Measurements from ENCODE around the gene TNFSF13. TPM values are rescaled to one million over a fixed set of nuclear protein-coding genes. Genes with fewer than 3 reads are reported as not detected.

TNFSF13 gene
- total RNA-seq, 2 donors from 2014 or later: 11.0 to 16.9 TPM

DNA sequence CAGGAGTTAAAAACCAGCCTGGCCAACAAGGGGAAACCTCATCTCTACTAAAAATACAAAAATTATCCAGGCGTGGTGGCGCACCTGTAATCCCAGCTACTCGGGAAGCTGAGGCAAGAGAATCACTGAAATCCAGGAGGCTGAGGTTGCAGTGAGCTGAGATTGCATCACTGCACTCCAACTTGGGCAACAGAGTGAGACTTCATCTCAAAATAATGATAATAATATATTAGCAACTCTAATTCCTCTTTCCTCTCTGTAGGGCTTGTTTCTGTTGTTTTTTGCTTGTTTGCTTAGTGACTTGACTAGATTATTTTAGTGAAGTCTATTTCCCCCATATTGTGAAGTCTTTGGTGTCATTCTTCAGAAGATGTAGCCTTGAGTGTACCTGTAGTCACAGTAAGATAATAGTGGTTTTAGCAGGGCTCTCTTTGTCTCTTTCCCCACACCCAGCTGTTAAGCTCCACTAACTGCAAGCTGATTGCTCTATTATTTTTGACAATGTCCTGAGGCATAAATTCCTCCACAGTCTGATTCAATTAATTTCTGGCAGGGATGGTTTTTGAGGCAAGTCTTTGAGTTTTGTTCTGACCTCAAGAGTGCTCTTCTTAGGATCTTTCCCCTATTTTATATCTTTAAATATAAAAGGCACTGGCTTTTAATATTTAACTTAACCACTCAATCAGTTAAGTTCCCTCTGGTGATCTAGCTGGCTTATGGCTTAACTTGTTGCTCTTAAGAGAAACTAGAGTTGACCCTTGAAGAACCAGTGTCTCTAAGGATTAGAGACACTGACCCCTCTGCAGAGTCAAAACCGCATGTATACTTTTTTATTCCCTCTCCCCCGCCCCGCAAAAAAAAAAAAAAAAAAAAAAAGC is 28.3 kb upstream of the TNFSF13 start:
- Histone ChIP-seq H3K9me3 (peaks cover 0 to 19% of the 10 kb centered on the region in 2 donors), H3K27me3 (no peaks in the 10 kb centered on the region), H3K27ac (no peak overlapping the region), H3K4me1 (no peaks in the 10 kb centered on the region), H3K36me3 (no peaks in the 10 kb centered on the region), H3K4me3 (no peak overlapping the region)
- DNase-seq (ENCODE audit: low spot score): no peak
- TF ChIP-seq CTCF (IDR thresholded peaks at IDR 0.05): no peak

GRCh38 chr17:7538050-7538449 is 20.5 kb upstream of the TNFSF13 start:
- no peaks in the 10 kb centered on the region for H3K9me3 ChIP-seq
- H3K4me3 ChIP-seq: no peak overlapping the region
- TF ChIP-seq CTCF (IDR thresholded peaks at IDR 0.05): no peak
- no peak for DNase-seq (ENCODE audit: low spot score)
- H3K4me1 ChIP-seq: no peaks in the 10 kb centered on the region
- no peaks in the 10 kb centered on the region for H3K36me3 ChIP-seq
- H3K27me3 ChIP-seq: no peaks in the 10 kb centered on the region
- no peak overlapping the region for H3K27ac ChIP-seq

DNA sequence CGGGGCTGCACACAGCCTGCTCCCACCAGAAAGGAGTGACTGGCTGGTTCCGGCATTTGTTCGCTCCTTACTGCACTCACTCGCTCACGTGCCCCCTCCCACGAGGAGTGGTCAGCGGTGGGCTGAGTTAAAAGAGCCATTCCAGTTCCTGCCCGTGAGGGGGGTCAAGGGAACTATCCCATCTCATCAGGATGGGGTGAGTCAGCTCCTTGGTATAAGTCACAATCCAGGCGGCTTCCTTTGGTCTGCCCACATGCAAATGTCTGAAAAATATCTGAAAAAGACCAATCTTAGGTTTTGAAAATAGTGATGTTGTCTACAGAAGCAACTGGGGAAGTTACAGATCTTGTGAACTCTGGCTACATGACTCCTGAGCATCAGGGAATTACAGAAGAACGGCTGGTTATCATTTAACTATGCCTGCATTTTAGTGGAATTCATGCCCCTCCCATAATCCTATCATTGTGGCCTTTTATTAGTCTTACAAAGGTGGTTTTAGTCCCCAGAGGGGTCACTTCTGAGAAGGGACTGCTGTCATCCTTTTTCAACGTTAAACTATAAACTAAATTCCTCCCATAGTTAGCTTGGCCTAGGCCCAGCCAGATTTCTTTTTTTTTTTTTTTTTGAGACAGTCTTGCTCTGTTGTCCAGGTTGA is 19.5 kb upstream of the TNFSF13 start:
- no peaks in the 10 kb centered on the region for H3K27me3 ChIP-seq
- H3K27ac ChIP-seq: no peak overlapping the region
- no peak for TF ChIP-seq CTCF (IDR thresholded peaks at IDR 0.05)
- DNase-seq (ENCODE audit: low spot score): no peak
- H3K4me1 ChIP-seq: no peaks in the 10 kb centered on the region
- H3K36me3 ChIP-seq: no peaks in the 10 kb centered on the region
- H3K9me3 ChIP-seq: no peaks in the 10 kb centered on the region
- no peak overlapping the region for H3K4me3 ChIP-seq

DNA sequence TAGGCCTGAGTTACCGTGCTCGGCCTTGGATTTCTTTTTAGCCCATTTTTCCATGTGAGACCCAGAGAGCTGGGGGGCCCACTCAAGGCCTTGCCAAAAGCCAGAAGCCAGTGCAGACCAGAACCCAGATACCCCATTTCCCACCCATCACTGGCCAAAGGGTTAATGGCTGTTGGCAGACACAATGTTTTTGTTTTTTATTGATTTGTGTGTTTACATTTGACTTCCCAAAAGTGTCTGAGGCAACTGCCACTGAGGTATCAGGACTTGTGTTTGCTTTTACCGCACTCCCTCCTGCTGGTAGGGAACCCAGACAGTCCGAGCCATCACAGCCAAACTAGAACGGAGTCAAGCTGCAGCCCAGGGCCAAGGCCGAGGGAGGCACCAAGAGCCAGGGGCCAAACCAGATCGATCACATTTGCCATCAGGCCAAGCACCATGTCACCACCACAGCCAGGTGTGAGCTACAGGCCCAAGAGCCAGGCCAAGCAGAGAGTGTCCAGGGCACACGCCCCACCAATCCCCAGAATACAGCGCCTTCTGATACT is 17.4 kb upstream of the TNFSF13 start:
- DNase-seq (ENCODE audit: low spot score): no peak
- no peak for TF ChIP-seq CTCF (IDR thresholded peaks at IDR 0.05)
- H3K36me3 ChIP-seq: no peaks in the 10 kb centered on the region
- no peak overlapping the region for H3K4me3 ChIP-seq
- H3K27me3 ChIP-seq: no peaks in the 10 kb centered on the region
- no peaks in the 10 kb centered on the region for H3K9me3 ChIP-seq
- H3K27ac ChIP-seq: no peak overlapping the region
- H3K4me1 ChIP-seq: no peaks in the 10 kb centered on the region

DNA sequence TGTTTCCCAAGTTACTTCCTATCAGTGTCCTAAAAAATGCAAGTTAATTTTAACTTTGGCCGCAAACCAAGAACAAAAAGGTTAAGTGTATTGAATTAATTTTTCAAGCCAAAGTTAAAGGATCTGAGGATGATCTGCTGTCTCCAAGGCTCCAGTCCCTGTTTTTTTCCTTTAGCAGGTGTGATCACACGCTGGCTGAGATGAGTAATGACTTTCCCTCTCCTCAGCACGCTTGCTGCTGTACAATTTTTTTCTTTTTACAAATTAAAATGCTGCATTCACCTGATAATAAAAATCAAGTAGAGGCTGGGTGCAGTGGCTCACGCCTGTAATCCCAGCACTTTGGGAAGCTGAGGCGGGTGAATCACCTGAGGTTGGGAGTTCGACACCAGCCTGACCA is 13.6 kb upstream of the TNFSF13 start:
- no peaks in the 10 kb centered on the region for H3K9me3 ChIP-seq
- no peak overlapping the region for H3K4me3 ChIP-seq
- DNase-seq (ENCODE audit: low spot score): no peak
- no peak for TF ChIP-seq CTCF (IDR thresholded peaks at IDR 0.05)
- no peak overlapping the region for H3K27ac ChIP-seq
- peaks cover 0 to 14% of the 10 kb centered on the region in 2 donors for H3K4me1 ChIP-seq
- H3K27me3 ChIP-seq: no peaks in the 10 kb centered on the region
- H3K36me3 ChIP-seq: no peaks in the 10 kb centered on the region

Measured in right atrium auricular region (tissue), 2 donors.